K562 (cell line): ENCODE measurements around the gene CLCA1. TPM values are rescaled to one million over a fixed set of nuclear protein-coding genes. Genes with fewer than 3 reads are reported as not detected.
A peak's percentile ranks its signal among the peaks of the same experiment; 100 is the strongest.

Source experiments
- ATAC-seq: fragments of 200-7000 bp; cut with Tn5 transposase; 3 replicates; pipeline ENCODE4 v1.9.1; 2020; ENCODE audit warnings: moderate library complexity
- BruUV-seq: library from RNA; stranded (reverse); fragments of 400-500 nt; replicated peaks from 2 replicates; lab custom pipeline; 2021; lab: Mats Ljungman, UMichigan
- CTCF ChIA-PET: fragments of 300-600 bp; formaldehyde crosslinking; extraction: SDS; loops from one replicate; lab custom pipeline; 2021; ENCODE audit warnings: low intra/inter-chr PET ratio; lab: Yijun Ruan, JAX
- POLR2A ChIA-PET: fragments of 300-600, 350-650 bp; sonication (Branson Sonifier 250); formaldehyde crosslinking; extraction: SDS; loops from one replicate; lab custom pipeline; 2021; ENCODE audit warnings: antibody characterized with exemption, inconsistent platforms; lab: Yijun Ruan, JAX
- DNase-seq, 4 experiments: peaks; one replicate each; pipeline versions ENCODE4 v3.0.0 to v3.0.0-alpha.2; 2011 to 2018; ENCODE audit warnings: low spot score in 3 of 4, mixed read lengths in 3 of 4; ENCODE audit errors: extremely low read depth in 1 of 4
- FAIRE-seq: peaks from 2 replicates; lab custom pipeline; 2011; peaks lifted over from hg19 to GRCh38; lab: Jason Lieb, UNC
- H2AFZ ChIP-seq: 2 replicates; pipeline ENCODE4 v1.6.0; 2011; ENCODE audit warnings: low read depth, low read length, control low read depth, inconsistent platforms
- H3K27ac ChIP-seq: fragments of 200-600 bp; 3 replicates; pipeline ENCODE4 v1.8.0; 2011; ENCODE audit warnings: low read depth, mild to moderate bottlenecking, control low read depth, inconsistent platforms, low read length, moderate library complexity, mixed read lengths; ENCODE audit errors: extremely low read depth
- H3K27me3 ChIP-seq, 2 experiments: fragments of 300-600 bp in 1 of 2; 2 replicates in 1 of 2; 3 replicates in 1 of 2; pipeline versions ENCODE4 v1.6.0 to v1.8.0; 2011; ENCODE audit warnings: inconsistent platforms in 2 of 2, low read length in 2 of 2, mild to moderate bottlenecking in 1 of 2, mixed read lengths in 1 of 2, moderate library complexity in 1 of 2; ENCODE audit not compliant: control insufficient read depth in 2 of 2, insufficient read depth in 2 of 2
- H3K36me3 ChIP-seq: fragments of 300-600 bp; 3 replicates; pipeline ENCODE4 v1.8.0; 2011; ENCODE audit warnings: mild to moderate bottlenecking, low read length, inconsistent platforms; ENCODE audit not compliant: control insufficient read depth, insufficient read depth
- H3K4me1 ChIP-seq, 2 experiments: fragments of 200-600 bp in 1 of 2; replicated peaks in 1 of 2; 2 replicates in 1 of 2; 3 replicates in 1 of 2; pipeline versions ENCODE4 v1.5.1 to v1.8.0; 2011; ENCODE audit warnings: inconsistent platforms in 2 of 2, low read length in 2 of 2, mild to moderate bottlenecking in 1 of 2, mixed read lengths in 1 of 2, moderate library complexity in 1 of 2; ENCODE audit not compliant: control insufficient read depth in 2 of 2, insufficient read depth in 2 of 2
- H3K4me2 ChIP-seq: 2 replicates; pipeline ENCODE4 v1.6.1; 2011; ENCODE audit warnings: low read length, control low read depth, inconsistent platforms, mixed read lengths; ENCODE audit not compliant: insufficient read depth
- H3K4me3 ChIP-seq: fragments of 200-600 bp; sonication (generic), shearing (Covaris generic); 2 replicates; pipeline ENCODE4 v1.5.1; 2016; ENCODE audit warnings: control low read depth, inconsistent platforms
- H3K79me2 ChIP-seq: fragments of 200-600 bp; 3 replicates; pipeline ENCODE4 v1.8.0; 2011; ENCODE audit warnings: low read length, inconsistent platforms; ENCODE audit not compliant: control insufficient read depth, insufficient read depth
- H3K9ac ChIP-seq, 2 experiments: 2 replicates each; pipeline versions ENCODE4 v1.6.0 to v1.6.1; 2011; ENCODE audit warnings: low read depth in 2 of 2, low read length in 2 of 2, control low read depth in 1 of 2, inconsistent platforms in 1 of 2, mild to moderate bottlenecking in 1 of 2, mixed read lengths in 1 of 2; ENCODE audit not compliant: insufficient read depth in 1 of 2
- H3K9me1 ChIP-seq: one replicate; pipeline ENCODE4 v1.6.0; 2011; ENCODE audit warnings: inconsistent platforms, mild to moderate bottlenecking, low read length, moderate library complexity; ENCODE audit not compliant: control insufficient read depth, insufficient read depth
- H3K9me3 ChIP-seq: replicated peaks from 2 replicates; pipeline ENCODE4 v1.5.1; 2011; ENCODE audit warnings: low read depth, low read length, inconsistent platforms; ENCODE audit not compliant: control insufficient read depth, insufficient read depth
- H4K20me1 ChIP-seq: replicated peaks from 2 replicates; pipeline ENCODE4 v1.6.1; 2011; ENCODE audit warnings: low read length, inconsistent platforms, mixed read lengths; ENCODE audit not compliant: control insufficient read depth, insufficient read depth
- CCNT2 ChIP-seq: IDR thresholded peaks from 2 replicates; pipeline ENCODE4 v1.6.1; 2011; ENCODE audit warnings: borderline replicate concordance, low read depth, mild to moderate bottlenecking, moderate library complexity, mixed read lengths, low read length; ENCODE audit not compliant: insufficient read length; ENCODE audit errors: extremely low read depth
- ETV5 ChIP-seq: sonication (generic); formaldehyde crosslinking; IDR thresholded peaks from 2 replicates; pipeline ENCODE4 v1.4.0; 2020; ENCODE audit warnings: low read depth, mild to moderate bottlenecking, missing genetic modification reagents
- MBD2 ChIP-seq: sonication (generic); IDR thresholded peaks from 2 replicates; pipeline ENCODE4 v1.6.1; 2016; ENCODE audit warnings: low read depth, borderline replicate concordance
- MGA ChIP-seq: fragments of 450-650 bp; IDR thresholded peaks from 2 replicates; pipeline ENCODE4 v1.6.1; 2016; ENCODE audit warnings: mild to moderate bottlenecking, moderate library complexity
- STAT5A ChIP-seq: IDR thresholded peaks from 2 replicates; pipeline ENCODE4 v1.6.1; 2012; ENCODE audit warnings: low read length, inconsistent platforms, borderline replicate concordance
- WGBS: fragments of 100-300 bp; shearing (Covaris generic); methylation state at CpG from one replicate; pipeline ENCODE4 v1.1.6; 2016; ENCODE audit warnings: low coverage, mixed read lengths; ENCODE audit not compliant: insufficient coverage; ENCODE audit errors: missing lambda C conversion rate; 5-methylcytosine and 5-hydroxymethylcytosine counted together
- in situ Hi-C: fragments of 300-500 bp; cut with MboI; formaldehyde crosslinking; loops from 4 replicates; pipeline ENCODE4 v1.15.0; 2018; ENCODE audit warnings: inconsistent platforms, mixed read lengths
- intact Hi-C: fragments of 100-400 bp; cut with micrococcal nuclease; formaldehyde crosslinking; loops from 2 replicates; pipeline ENCODE4 v1.14.2; 2022
- polyA plus RNA-seq, 8 experiments: library from polyadenylated mRNA; depleted of rRNA in 4 of 8; stranded (reverse) in 5 of 8; unstranded in 3 of 8; fragments of >200 nt; fragmentation: Nextera tagmentation in 2 of 8; fragmentation: Illumina TruSeq in 1 of 8; extraction: Ambion mirVana in 2 of 8; extraction: Trizol in 1 of 8; gene quantifications; 2 replicates each; pipeline versions ENCODE4 v1.2.1 to v1.2.3, GENCODE V29; 2011 to 2014; ENCODE audit warnings: inconsistent platforms in 1 of 8, missing spikeins in 1 of 8
- total RNA-seq, 7 experiments: library from RNA; depleted of rRNA in 6 of 7; stranded (reverse); fragments of >200 nt in 6 of 7; fragmentation: Illumina TruSeq in 2 of 7; extraction: Trizol in 2 of 7; gene quantifications; 2 replicates each; pipeline versions ENCODE4 v1.2.1 to v1.2.3, GENCODE V29; 2011 to 2021; ENCODE audit warnings: low replicate concordance in 1 of 7

The CLCA1 gene
- total and polyA plus RNA-seq, 9 of the 15 experiments (the other 6 are each of a cell fraction or from before 2014, with no cell fraction given), result 0.03 to 0.08 (median 0.04) TPM; not detected in 6

GRCh38 chr1:86429122-86429725 lies 39.5 kb upstream of the CLCA1 start:
- intact Hi-C loops (no loop called here), in situ Hi-C loops (no loop called here)
- peak; percentile 45; the same call in 1 of the 3 replicates for ATAC-seq
- Histone ChIP-seq H3K36me3 (no peaks in the 10 kb centered on the region), H3K27ac (no peak overlapping the region), H3K4me1 (no peaks in the 10 kb centered on the region; a peak in 1 of 5 replicates), H4K20me1 (no peaks in the 10 kb centered on the region), H3K9me3 (no peaks in the 10 kb centered on the region), H2AFZ (peak overlapping the region; percentile 66), H3K9me1 (no peaks in the 10 kb centered on the region), H3K9ac (no peak overlapping the region), H3K4me2 (peak overlapping the region; percentile 8; the same call in 1 of the 2 replicates), H3K27me3 (no peaks in the 10 kb centered on the region; a peak in 1 of 5 replicates), H3K4me3 (no peak overlapping the region), H3K79me2 (no peaks in the 10 kb centered on the region)
- BruUV-seq, result no TSS peak
- DNase-seq, result no peak
- 6% methylated on average over 7 of the region's 7 CpGs for WGBS
- CTCF ChIA-PET, result no interaction called here
- TF ChIP-seq MBD2 (no peak), MGA (0 out of 2 replicates have a peak, but pooled peaks have one; percentile 26), ETV5 (CRISPR knock-in tag) (0 out of 2 replicates have a peak, but pooled peaks have one; percentile 1), CCNT2 (no peak), STAT5A (no peak)
- POLR2A ChIA-PET, result interaction anchor here (1.0 to 1.3 kb wide), 2 partner anchors 16 to 31 kb away, joined by 3 read pairs; no protein-coding TSS in a partner anchor
- no peak for FAIRE-seq
